Stimulated activated CD8-positive, alpha-beta memory T cell treated with anti-CD3 and anti-CD28 coated beads, Interleukin-12 subunit alpha, Interleukin-12 subunit beta, amount 100 ng/mL, for 1 hour (primary cell): ENCODE data around the gene SBK2.
"Not testable (repeated sequence)": the region's sequence is repeated elsewhere in the genome, so short reads cannot be mapped to it uniquely, and the experiment has no call there.

Source experiments
- DNase-seq: peaks from one replicate; pipeline ENCODE4 v3.0.0-alpha.2; 2020; ENCODE audit warnings: low read depth

Gene SBK2

DNA sequence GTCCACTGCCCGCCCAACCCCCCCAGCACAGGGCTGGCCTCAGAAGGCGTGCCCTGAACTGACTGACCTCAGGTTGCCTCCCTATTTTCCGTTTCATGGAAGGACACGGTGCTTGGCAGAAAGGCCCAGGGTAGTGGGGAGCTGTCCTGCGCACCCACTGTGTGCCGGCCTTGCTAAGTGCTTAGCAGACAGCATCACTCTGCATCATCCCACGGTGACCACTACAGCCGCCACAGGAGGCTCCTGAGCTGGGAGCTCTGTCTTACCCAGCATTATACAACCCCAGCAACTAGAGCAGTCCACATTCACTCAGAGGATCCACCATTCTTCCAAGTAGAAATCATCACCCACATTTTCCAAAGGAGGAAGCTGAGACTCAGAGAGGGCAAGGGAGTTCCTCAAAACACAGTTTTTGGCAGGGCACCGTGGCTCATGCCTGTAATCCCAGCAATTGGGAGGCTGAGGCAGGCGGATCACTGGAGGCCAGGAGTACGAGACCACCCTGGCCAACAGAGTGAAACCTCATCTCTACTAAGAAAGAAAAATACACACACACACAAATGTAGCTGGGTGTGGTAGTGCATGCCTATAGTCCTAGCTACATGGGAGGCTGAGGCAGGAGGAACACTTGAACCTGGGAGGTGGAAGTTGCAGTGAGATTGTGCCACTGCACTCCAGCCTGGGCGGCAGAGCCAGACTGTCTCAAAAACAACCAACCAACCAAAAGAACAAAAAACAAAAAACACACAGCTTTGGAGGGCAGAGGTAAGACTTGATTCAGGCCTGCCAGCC, 1.6 kb downstream of the SBK2 start:
- DNase-seq = no peak

DNA sequence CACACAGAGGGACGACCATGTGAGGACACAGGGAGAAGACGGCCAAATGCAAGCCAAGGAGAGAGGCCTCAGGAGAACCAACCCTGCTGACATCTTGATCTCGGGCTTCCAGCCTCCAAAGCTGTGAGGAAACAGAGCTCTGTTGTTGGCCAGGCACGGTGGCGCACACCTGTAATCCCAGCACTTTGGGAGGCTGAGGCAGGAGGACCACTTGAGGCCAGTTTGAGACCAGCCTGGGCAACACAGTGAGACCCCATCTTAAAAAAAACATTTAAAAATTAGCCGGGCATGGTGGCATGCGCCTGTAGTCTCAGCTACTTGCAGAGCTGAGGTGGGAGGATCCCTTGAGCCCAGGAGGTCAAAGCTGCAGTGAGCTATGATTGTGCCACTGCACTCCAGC, 2.7 kb downstream of the SBK2 start:
- DNase-seq = not testable (repeated sequence)

DNA sequence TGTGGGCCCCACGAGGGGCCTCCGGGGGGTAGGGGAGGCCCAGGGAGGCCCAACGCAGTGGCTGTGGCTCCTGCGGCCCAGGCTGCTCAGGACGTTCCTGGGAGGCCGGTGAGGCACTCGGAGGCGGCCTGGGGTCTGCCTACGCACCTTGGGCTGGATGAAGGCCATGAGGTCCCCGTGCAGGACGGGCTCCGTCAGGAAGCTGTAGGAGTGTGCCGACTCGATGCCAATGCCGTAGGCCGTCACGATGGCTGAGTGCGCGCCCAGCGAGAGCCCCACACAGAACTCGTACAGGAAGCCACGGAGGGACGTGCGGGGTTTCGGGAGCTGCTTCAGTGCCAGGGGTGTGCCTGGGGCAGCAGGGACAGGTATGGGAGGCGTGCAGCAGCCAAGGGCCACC, 5.9 kb downstream of the SBK2 start:
- DNase-seq = no peak

DNA sequence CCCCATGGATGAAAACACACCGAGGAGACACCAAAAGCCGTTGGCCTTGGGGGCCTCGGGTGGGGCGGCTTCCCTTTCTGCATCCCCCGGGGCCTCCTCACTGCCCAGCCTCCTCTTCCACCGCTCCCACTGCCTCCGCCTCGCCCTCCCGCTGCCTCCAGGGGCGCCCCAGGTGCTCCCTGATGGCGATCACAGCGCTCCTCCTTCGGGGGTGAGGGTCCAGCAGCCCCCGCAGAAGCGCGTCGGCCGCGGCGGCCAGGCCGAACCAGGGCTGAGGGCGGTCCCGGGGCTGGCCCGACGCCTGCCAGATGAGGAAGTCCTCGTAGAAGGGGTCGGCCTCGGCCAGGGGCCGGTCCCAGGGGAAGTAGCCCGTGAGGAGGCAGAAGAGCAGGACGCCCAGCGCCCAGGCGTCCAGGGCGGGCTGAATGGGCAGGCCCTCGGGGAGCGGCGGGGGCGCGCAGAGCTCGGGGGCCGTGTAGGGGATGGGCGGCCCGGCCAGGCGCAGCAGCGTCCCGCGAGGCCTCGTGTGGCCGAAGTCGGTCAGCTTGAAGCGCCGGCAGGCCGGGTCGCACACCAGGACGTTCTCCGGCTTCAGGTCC, 7.2 kb downstream of the SBK2 start:
- no peak for DNase-seq

DNA sequence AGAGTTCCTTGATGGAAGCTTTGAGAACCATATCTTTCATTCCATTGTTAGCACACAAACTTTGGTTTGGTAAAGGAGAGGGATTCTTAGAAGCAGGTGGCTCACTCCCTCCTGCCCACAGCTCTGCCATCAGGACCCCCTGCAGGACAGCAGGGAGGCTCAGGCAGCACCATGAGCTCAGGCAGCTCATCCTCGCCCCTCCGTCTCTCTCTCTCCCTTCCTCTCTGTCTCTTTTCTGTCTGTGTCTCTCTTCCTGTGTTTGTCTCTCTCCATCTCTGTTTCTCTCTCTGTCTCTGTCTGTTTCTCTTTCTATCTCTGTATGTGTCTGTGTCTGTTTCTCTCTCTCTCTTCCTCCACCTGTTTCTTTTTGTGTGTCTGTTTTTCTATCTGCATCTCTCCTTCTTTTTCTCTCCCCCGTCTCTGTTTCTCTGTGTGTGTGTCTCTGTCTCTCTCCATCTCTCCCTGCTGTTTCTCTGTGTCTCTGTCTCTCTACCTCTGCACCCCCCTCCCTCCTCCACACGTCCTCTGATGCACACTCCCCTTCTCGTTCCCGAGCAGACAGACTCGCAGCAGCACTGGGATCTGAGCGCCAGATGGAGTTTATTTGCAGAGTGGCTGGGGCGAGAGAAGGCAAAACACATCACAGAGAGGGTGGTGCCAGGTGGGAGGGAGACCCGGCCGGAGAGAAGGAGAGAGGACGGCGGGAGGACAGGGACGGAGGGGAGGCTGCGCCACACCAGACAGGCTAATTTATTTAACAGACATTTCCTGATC, 8.7 kb downstream of the SBK2 start:
- DNase-seq = no peak

DNA sequence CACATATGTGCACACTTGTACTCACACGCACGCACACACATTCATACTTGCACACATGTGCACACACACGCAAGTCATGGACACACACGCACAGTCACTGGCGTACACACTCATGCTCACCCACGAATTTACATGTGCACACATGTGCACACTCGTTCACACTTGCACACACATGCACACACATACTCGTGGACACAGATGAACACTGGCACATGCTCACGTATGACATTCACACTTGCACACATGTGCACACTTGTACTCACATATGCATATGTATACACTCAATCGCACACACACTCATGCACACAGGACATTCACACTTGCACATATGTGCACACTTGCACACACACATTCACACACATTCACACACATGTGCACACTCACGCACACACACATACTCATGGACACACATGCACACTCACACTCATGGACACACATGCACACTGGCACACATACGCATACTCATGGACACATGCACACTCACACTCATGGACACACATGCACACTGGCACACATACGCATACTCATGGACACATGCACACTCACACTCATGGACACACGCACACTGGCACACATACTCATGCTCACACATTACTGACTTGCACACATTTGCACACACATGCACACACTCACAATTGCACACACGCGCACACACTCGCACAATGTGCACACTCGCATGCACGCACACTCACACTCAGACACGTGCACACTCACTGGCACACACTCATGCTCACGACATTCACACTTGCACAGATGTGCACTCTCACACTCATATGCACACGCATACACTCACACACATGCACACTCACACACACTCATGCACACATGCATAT, 9.5 kb downstream of the SBK2 start:
- DNase-seq = no peak

DNA sequence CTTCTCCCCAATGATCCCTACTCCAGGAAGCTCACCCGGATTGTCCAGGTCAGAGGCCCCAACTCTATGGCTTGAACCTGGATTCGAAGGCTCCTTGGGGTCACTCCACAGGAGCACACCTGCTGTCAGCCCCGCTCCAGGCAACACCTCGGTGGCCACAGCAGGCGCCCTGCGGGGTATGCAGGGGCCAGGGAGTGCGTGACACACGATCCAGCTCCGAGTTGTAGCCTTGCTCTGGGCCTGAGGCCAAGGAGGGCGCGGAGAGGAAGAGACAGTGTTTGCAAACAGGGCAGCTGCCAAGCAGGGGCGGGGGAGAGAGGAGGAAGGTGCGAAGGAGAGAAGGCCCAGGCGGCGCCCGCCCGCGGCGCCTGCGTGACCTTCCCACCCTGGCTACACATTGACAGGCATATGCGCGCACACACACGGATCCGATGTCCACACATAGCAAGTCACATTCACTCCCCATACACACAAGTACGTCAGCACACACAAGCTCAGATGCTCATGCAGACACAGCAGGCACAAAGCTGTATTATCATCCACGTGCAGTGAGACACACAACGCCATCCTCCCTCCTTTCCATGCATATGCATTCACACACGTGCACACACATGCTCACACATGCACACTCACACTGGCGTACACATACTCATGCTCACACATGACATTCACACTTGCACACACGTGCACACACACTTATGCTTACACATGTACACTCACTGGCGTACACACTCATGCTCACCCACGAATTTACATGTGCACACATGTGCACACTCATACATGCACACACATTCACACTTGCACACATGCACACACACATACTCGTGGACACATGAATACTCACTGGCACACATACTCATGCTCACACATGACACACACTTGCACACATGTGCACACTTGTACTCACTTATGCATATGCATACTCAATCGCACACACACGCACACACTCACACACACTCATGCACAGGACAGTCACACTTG, 10.4 kb downstream of the SBK2 start:
- no peak for DNase-seq

DNA sequence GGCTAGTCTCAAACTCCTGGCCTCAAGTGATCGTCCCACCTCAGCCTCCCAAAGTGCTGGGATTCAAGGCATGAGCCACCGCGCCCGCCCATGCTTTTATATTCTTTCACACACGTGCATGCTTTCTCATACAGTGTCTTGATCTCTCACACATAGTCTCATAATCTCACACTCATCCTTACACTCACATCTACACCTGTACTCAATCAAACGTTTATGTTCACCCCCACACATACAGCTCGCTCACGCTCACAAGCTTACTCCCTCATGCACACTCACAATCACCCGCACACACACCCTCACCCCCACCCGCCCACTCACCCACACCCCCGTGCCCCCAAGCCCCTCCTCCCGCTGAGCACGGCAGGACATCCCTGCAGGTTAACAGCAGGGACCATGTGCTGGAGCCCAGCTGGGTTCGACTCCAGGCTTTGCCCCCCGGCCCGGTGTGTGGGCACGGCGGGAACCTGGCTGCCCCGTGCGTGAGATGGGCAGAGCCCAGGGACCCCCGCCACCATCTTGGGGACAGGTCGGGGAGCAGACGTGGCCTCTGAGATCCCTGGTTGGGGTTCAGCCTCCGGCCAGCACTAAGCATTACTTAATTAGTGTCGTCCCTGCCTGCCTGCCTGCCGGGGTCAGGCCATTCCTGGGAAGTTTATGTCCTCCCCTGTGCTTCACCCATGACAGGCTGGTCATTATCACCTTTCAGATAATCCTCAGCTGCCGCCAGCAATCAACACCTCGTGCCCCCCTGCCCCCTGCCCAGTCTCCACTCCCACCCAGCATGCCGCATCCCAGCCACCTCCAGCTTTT, 11.4 kb downstream of the SBK2 start:
- DNase-seq = no peak

DNA sequence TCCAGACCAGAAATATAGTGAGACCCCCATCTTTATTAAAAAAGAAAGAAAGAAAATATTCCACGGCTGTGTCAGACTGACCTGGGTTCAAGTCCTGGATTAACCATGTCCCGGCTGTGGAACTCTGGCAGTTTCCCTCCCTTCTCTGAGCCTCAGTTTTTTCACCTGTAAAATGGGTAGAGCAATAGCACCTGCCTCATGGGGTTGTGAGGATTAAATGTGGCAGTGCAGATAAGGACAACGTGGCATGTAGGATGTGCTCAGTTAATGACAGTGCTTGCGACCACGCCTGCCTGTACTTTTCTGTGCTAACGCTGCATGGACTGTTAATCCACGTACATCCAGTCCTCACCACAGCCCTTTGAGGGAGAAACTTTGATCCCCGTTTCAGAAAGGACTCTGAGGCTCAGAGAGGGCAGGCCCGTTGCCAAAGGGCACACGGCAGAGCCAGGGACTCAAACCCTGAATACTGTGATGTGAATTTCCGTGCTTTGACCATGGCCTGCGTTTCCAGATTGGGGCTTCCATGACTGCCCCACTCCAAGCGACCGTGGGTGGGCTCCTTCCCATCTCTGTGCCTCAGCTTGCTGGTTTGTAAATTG, 16.1 kb downstream of the SBK2 start:
- no peak for DNase-seq

DNA sequence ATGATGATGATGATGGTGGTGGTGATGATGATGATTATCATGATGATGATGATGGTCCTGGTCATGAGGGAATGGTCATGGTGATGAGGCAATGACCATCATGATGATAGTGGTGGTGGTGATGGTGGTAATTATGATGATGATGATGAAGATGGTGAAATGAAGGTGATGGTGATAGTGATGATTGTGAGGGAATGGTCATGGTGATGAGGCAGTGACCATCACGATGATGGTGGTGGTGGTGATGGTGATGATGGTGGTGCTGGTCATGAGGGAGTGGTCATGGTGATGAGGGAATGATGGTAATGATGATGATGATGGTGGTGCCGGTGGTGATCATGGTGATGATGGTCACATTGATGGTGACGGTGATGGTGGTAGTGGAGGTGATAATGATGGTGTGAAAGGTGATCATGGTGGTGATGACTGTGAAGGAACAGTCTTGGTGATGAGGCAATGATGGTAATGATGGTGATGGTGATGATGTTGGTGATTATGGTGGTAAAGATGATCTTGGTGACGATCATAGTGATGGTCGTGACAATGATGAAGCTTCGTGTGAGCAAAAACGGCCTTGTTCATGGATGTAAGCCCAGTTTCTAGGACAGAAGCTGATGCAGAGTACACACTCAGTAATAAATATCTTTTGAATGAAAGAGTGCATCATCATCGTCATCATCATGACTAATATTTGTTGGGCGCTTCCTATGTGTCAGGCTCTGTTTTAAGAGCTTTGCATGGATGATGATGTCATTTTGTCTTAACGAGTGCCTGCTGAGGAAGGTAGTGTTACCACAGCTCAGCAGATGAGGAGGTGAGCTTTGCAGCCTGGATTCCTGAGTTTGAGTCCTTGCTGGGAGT, 17.3 kb downstream of the SBK2 start:
- no peak for DNase-seq

DNA sequence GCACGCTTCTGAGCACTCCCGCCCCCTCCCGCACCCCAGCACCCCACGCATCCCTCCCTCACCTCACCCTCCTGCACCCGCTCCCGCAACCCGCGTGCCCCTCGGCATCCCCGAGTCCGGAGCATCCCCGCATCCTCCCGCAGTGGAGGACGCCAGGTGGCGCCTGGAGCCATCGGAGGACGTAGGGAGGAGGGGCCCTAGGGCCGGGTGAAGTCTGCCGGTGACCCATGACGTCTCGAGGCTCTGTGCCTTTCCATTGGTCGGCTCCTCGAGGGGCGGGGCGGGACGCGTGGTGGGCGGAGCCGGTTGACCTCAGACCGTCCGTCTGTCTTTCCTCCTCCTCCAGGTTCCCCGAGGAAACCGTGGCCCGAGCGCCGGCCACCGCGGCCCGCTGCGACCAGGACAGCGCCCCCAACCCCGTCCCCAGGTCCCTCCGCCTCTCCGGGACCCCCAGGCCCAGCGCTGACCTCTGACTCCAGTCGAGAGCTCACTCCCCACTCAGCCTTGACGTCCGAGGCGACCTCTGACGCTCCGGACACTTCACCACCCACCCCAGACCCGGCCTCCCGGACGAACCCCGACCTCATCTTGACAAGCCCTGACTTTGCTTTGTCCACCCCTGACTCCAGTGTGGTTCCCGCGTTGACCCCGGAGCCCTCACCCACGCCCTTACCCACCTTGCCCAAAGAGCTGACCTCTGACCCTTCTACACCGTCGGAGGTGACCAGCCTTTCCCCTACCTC, 19.9 kb downstream of the SBK2 start:
- peak; percentile 86 for DNase-seq

DNA sequence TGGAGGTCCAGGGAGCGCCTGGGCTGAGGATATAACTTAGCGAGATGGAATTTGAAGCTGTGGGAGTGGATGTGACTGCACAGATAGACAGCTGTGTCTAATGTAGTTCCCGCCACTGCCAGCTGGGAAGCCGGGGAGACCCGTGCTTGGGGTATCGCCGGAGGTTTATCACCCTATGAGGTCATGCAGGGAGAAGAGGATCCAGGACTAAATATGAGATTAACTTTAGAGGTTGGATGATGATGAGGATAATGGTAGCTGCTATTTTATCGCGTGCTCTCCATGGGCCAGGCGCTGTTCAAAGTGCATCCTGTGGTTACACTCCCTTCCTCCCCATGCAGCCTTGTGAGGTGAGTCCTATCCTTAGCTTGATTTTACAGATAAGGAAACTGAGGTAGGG, 28.8 kb downstream of the SBK2 start:
- DNase-seq = no peak

DNA sequence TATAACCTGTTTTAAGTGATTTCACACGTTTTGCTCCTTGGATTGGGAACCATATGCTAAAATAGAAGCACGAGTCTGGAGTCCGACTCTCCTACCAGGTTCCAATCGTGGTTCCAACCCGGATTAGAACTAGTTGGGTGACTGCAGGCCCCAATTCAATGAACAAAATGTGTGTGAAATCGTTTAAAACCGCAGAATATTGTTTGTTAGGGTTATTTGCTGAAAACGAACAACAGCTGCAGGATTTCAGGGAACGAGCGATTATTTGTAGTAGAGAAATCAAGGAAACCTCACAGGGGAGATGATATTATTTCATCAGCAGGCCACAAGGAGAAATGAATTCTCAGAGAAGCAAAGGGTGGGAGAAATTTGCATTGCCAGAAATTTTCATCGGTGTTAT, 32.0 kb downstream of the SBK2 start:
- no peak for DNase-seq

DNA sequence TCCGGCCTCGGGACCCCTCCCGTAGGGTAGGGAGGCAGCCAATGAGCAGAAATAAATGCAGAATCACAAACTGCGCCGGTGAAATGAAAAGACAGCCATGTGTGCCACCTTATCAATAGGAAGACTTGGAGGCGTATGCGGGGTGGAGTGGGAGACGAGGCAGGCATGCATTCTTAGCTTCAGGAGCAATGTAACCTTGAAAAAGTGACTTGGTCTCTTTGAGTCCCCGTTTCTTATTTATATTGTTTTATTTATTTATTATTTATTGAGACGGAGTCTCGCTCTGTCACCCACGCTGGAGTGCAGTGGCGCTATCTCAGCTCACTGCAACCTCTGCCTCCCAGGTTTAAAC, 32.7 kb downstream of the SBK2 start:
- DNase-seq = no peak

DNA sequence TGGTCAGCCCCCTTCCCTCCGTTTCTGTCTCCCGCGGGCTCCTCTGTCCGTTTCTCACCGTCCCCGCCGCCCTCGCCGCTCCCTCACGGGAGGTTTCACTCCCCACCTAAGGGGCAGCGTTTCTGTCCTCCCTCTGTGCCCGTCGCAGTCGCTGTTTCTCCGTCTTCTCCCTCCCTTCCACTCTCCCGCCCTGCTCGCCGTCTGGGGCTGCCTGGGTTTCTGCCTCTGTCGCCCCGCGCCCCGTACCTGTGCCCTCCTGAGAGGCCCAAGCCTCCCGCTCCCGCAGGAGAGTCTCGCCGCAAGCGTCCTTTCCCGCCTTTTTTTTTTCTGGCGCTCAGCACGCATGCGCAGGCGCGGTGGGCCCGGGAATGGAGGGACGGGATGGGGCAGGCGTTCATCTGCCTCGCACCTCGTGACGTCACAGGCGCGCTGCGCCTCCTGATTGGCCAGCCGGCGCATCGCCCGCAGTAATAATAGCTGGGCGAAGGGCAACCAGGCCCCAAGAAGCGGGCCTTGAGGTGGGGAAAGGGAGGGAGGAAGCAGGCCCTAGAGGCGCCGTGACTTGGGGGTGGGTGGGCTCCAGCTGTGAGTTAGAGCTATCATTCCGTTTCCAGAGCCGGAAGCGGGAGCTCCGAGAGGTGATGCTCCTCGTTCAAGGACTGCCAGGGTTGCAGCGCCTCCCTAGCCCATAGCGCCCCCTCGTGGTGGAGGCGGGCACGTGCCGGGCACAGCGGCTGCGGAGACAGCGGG, 33.3 kb downstream of the SBK2 start:
- DNase-seq = peak; percentile 90

DNA sequence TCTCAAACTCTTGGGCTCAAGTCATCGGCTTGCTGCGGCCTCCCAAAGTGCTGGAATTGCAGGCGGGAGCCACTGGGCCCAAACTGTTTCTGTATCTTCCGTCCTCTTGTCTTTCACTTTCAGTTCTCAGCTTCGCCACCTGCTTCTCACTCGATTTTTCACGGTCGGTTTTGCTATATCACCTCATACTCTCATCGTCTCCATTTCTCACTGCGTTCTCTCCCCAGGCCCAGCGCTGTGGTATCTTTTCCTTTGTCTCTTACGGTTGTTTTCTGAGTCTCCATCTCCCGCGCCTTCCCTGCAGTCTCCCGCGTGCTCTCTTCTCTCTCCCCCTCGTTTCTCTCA, 33.8 kb downstream of the SBK2 start:
- DNase-seq = no peak

DNA sequence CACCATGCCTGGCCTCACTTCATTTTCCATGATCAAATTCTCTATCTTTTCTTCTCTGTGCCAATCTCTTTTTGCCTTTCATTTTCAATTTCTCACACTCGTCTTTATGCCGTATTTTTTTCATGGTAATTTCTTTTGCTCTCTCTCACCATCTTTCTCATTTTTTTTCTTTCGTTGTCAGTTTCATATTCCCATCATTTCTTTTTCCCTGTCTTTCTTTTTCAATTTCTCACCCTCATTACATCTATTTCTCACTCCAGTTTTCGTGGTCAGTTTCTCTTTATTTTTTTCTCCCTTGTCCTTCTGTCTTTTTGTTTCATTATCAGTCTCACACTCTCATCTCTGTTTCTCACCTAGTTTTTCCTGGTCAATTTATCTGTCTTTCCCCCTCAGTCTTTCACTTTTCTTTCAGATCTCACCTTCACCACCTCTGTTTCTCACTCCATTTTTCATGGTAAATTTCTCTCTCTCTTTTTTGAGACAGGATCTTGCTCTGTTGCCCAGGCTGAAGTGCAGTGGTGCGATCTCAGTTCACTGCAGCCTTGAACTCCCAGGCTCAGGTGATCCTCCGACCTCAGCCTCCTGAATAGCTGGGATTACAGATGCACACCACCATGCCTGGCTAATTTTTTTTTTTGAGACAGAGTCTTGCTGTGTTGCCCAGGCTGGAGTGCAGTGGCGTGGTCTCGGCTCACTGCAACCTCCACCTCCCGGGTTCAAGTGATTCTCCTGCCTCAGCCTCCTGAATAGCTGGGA, 34.6 kb downstream of the SBK2 start:
- DNase-seq = no peak
